H1 (cell line): Measurements from ENCODE around the gene PEX14. TPM values are rescaled to one million over a fixed set of nuclear protein-coding genes. Genes with fewer than 3 reads are reported as not detected.

Experiments used
- CTCF ChIA-PET: fragments of 300-600 bp; sonication (Branson Sonifier 250); formaldehyde crosslinking; loops from one replicate; lab custom pipeline; 2021; ENCODE audit not compliant: partially characterized antibody; lab: Charles Lee
- POLR2A ChIA-PET: fragments of 300-600 bp; sonication (Branson Sonifier 250); formaldehyde crosslinking; loops from one replicate; lab custom pipeline; 2021; ENCODE audit warnings: inconsistent platforms; ENCODE audit not compliant: partially characterized antibody; lab: Charles Lee
- DNase-seq, 2 experiments: peaks; one replicate each; pipeline versions ENCODE4 v3.0.0 to v3.0.0-alpha.2; 2010 to 2022; ENCODE audit warnings: low spot score in 2 of 2, low read depth in 1 of 2, mixed read lengths in 1 of 2
- FAIRE-seq: peaks from 2 replicates; lab custom pipeline; 2011; peaks lifted over from hg19 to GRCh38; lab: Jason Lieb, UNC
- H2AFZ ChIP-seq: 2 replicates; pipeline ENCODE4 v1.8.1; 2012; ENCODE audit warnings: low read length, inconsistent platforms
- H2AK5ac ChIP-seq: 2 replicates; pipeline ENCODE4 v1.6.1; 2013; ENCODE audit warnings: low read depth, low read length
- H2BK120ac ChIP-seq: replicated peaks from 2 replicates; pipeline ENCODE3; 2013; ENCODE audit warnings: low read depth, low read length, inconsistent platforms
- H2BK12ac ChIP-seq: 2 replicates; pipeline ENCODE4 v1.6.1; 2013; ENCODE audit warnings: low read depth, low read length
- H2BK15ac ChIP-seq: 2 replicates; pipeline ENCODE4 v1.6.1; 2013; ENCODE audit warnings: low read length
- H2BK20ac ChIP-seq: 2 replicates; pipeline ENCODE4 v1.6.1; 2013; ENCODE audit warnings: low read length
- H2BK5ac ChIP-seq: 2 replicates; pipeline ENCODE4 v1.6.1; 2013; ENCODE audit warnings: low read depth, low read length
- H3K14ac ChIP-seq: 2 replicates; pipeline ENCODE4 v1.6.1; 2013; ENCODE audit warnings: inconsistent platforms; ENCODE audit not compliant: insufficient read length
- H3K18ac ChIP-seq: 2 replicates; pipeline ENCODE4 v1.6.1; 2013; ENCODE audit warnings: low read length; ENCODE audit errors: extremely low read depth
- H3K23ac ChIP-seq: 2 replicates; pipeline ENCODE4 v1.6.1; 2013; ENCODE audit warnings: inconsistent platforms; ENCODE audit not compliant: insufficient read length
- H3K23me2 ChIP-seq: 2 replicates; pipeline ENCODE4 v1.6.1; 2013; ENCODE audit warnings: low read depth, low read length
- H3K27ac ChIP-seq: 2 replicates; pipeline ENCODE4 v1.6.1; 2011; ENCODE audit warnings: low read depth, low read length, inconsistent platforms
- H3K27me3 ChIP-seq, 4 experiments: replicated peaks in 1 of 4; 1 replicate in 1 of 4; 2 replicates in 3 of 4; pipeline versions ENCODE4 v1.6.1 to v1.8.1; 2011 to 2013; ENCODE audit warnings: low read length in 3 of 4, mild to moderate bottlenecking in 3 of 4, inconsistent platforms in 2 of 4, mixed read lengths in 2 of 4, moderate library complexity in 1 of 4; ENCODE audit not compliant: control insufficient read depth in 3 of 4, insufficient read depth in 3 of 4; ENCODE audit errors: extremely low read depth in 1 of 4
- H3K36me3 ChIP-seq, 4 experiments: 2 replicates each; pipeline versions ENCODE4 v1.6.1 to v1.8.1; 2011 to 2013; ENCODE audit warnings: mild to moderate bottlenecking in 4 of 4, low read length in 3 of 4, moderate library complexity in 2 of 4, control low read depth in 1 of 4, inconsistent platforms in 1 of 4; ENCODE audit not compliant: insufficient read depth in 4 of 4, control insufficient read depth in 2 of 4
- H3K4ac ChIP-seq: replicated peaks from 2 replicates; pipeline ENCODE3; 2013; ENCODE audit warnings: low read length, low read depth, mixed read lengths, inconsistent platforms; ENCODE audit not compliant: insufficient read length
- H3K4me1 ChIP-seq, 4 experiments: replicated peaks in 1 of 4; 1 replicate in 1 of 4; 2 replicates in 3 of 4; pipeline versions ENCODE4 v1.6.1 to v1.8.1; 2011 to 2013; ENCODE audit warnings: low read length in 3 of 4, inconsistent platforms in 2 of 4, mixed read lengths in 1 of 4; ENCODE audit not compliant: insufficient read depth in 4 of 4, control insufficient read depth in 3 of 4
- H3K4me2 ChIP-seq, 2 experiments: 2 replicates each; pipeline versions ENCODE4 v1.6.1 to v1.8.1; 2011 to 2013; ENCODE audit warnings: low read depth in 2 of 2, low read length in 2 of 2, control low read depth in 1 of 2, inconsistent platforms in 1 of 2, mild to moderate bottlenecking in 1 of 2; ENCODE audit not compliant: insufficient read depth in 1 of 2
- H3K4me3 ChIP-seq, 4 experiments: fragments of 200-600, 300-600 bp in 1 of 4; sonication (generic), shearing (Covaris generic), sonication (Bioruptor Twin) in 1 of 4; 2 replicates each; pipeline versions ENCODE4 v1.5.1 to v1.8.1; 2011 to 2016; ENCODE audit warnings: low read length in 4 of 4, low read depth in 3 of 4, control low read depth in 2 of 4, inconsistent platforms in 2 of 4, mild to moderate bottlenecking in 2 of 4, mixed read lengths in 1 of 4, moderate library complexity in 1 of 4; ENCODE audit not compliant: insufficient read depth in 2 of 4; ENCODE audit errors: extremely low read depth in 1 of 4
- H3K56ac ChIP-seq: replicated peaks from 2 replicates; pipeline ENCODE3; 2013; ENCODE audit warnings: low read depth, mild to moderate bottlenecking, mixed read lengths, low read length, inconsistent platforms; ENCODE audit not compliant: insufficient read length
- H3K79me1 ChIP-seq: 2 replicates; pipeline ENCODE4 v1.6.1; 2013; ENCODE audit warnings: low read depth, low read length, control low read depth
- H3K79me2 ChIP-seq, 2 experiments: 2 replicates each; pipeline versions ENCODE4 v1.6.1 to v1.8.1; 2012 to 2013; ENCODE audit warnings: low read length in 2 of 2, mild to moderate bottlenecking in 2 of 2, inconsistent platforms in 1 of 2; ENCODE audit not compliant: insufficient read depth in 2 of 2, control insufficient read depth in 1 of 2
- H3K9ac ChIP-seq, 4 experiments: replicated peaks in 1 of 4; 1 replicate in 1 of 4; 2 replicates in 3 of 4; pipeline versions ENCODE4 v1.6.1 to v1.8.1; 2011 to 2013; ENCODE audit warnings: low read depth in 3 of 4, low read length in 3 of 4, control low read depth in 2 of 4, mild to moderate bottlenecking in 2 of 4, moderate library complexity in 2 of 4, inconsistent platforms in 1 of 4; ENCODE audit errors: extremely low read depth in 1 of 4
- H3K9me3 ChIP-seq, 2 experiments: 2 replicates each; pipeline versions ENCODE4 v1.6.1 to v1.8.1; 2012 to 2013; ENCODE audit warnings: mild to moderate bottlenecking in 2 of 2, moderate library complexity in 2 of 2, control low read depth in 1 of 2, inconsistent platforms in 1 of 2, low read depth in 1 of 2, low read length in 1 of 2, mixed read lengths in 1 of 2; ENCODE audit not compliant: insufficient read depth in 2 of 2
- H4K20me1 ChIP-seq, 2 experiments: replicated peaks in 1 of 2; 2 replicates each; pipeline versions ENCODE3 to v1.8.1; 2011 to 2013; ENCODE audit warnings: inconsistent platforms in 2 of 2, low read length in 2 of 2, mild to moderate bottlenecking in 1 of 2; ENCODE audit not compliant: insufficient read depth in 2 of 2, control insufficient read depth in 1 of 2
- H4K5ac ChIP-seq: 2 replicates; pipeline ENCODE4 v1.6.1; 2013; ENCODE audit warnings: low read length, low read depth, mixed read lengths, inconsistent platforms; ENCODE audit not compliant: insufficient read length
- H4K8ac ChIP-seq: 2 replicates; pipeline ENCODE4 v1.8.0; 2013; ENCODE audit warnings: mild to moderate bottlenecking, moderate library complexity, low read length, inconsistent platforms; ENCODE audit not compliant: insufficient read depth; ENCODE audit errors: extremely low read depth
- H4K91ac ChIP-seq: replicated peaks from 2 replicates; pipeline ENCODE3; 2013; ENCODE audit warnings: low read length, mixed read lengths, inconsistent platforms; ENCODE audit not compliant: insufficient read length
- EGR1 ChIP-seq: IDR thresholded peaks from 2 replicates; pipeline ENCODE4 v1.6.1; 2011; ENCODE audit warnings: low read depth, low read length, borderline replicate concordance
- EP300 ChIP-seq, 2 experiments: IDR thresholded peaks; 1 replicate in 1 of 2; 2 replicates in 1 of 2; pipeline ENCODE4 v1.6.1; 2011 to 2012; ENCODE audit warnings: low read depth in 2 of 2, low read length in 2 of 2, mild to moderate bottlenecking in 2 of 2, borderline replicate concordance in 1 of 2, inconsistent platforms in 1 of 2, moderate library complexity in 1 of 2
- MAFK ChIP-seq: IDR thresholded peaks from 2 replicates; pipeline ENCODE4 v1.6.1; 2012; ENCODE audit warnings: low read depth, mild to moderate bottlenecking, improper control_type of control experiment, low read length
- PHF8 ChIP-seq: fragments of 200-600 bp; sonication (generic); conservative IDR thresholded peaks from 2 replicates; pipeline ENCODE4 v1.7.1; 2012; ENCODE audit warnings: low read depth, mild to moderate bottlenecking, inconsistent platforms, low read length, moderate library complexity
- POLR2A ChIP-seq, 2 experiments: IDR thresholded peaks; 1 replicate in 1 of 2; 2 replicates in 1 of 2; pipeline ENCODE4 v1.6.1; 2011; ENCODE audit warnings: low read depth in 2 of 2, low read length in 2 of 2, mild to moderate bottlenecking in 2 of 2; ENCODE audit errors: control extremely low read depth in 1 of 2
- RBBP5 ChIP-seq: IDR thresholded peaks from 2 replicates; pipeline ENCODE4 v1.7.1; 2012; ENCODE audit warnings: low read depth, mild to moderate bottlenecking, inconsistent platforms, low read length, moderate library complexity, borderline replicate concordance
- RNF2 ChIP-seq: fragments of 200-900, 300-1000 bp; sonication (generic); IDR thresholded peaks from 2 replicates; pipeline ENCODE4 v1.7.1; 2016; ENCODE audit warnings: borderline replicate concordance, low read depth, mild to moderate bottlenecking, antibody characterized with exemption, low read length; ENCODE audit not compliant: poor library complexity, severe bottlenecking; ENCODE audit errors: missing control alignments
- SRF ChIP-seq: IDR thresholded peaks from 2 replicates; pipeline ENCODE4 v1.6.1; 2011; ENCODE audit warnings: mild to moderate bottlenecking, low read depth, low read length, moderate library complexity
- WGBS, 2 experiments: shearing (Covaris generic) in 1 of 2; methylation state at CpG; one replicate each; pipeline versions ENCODE4 v1.1.6 to v1.1.7; 2013 to 2015; ENCODE audit warnings: low lambda C conversion rate in 2 of 2, mixed read lengths in 2 of 2, inconsistent platforms in 1 of 2, low coverage in 1 of 2, missing lambda C conversion rate in 1 of 2; ENCODE audit not compliant: insufficient replicate concordance in 2 of 2, insufficient coverage in 1 of 2, insufficient read length in 1 of 2; ENCODE audit errors: extremely low coverage in 1 of 2, missing lambda C conversion rate in 1 of 2; 5-methylcytosine and 5-hydroxymethylcytosine counted together
- polyA plus RNA-seq, 7 experiments: library from polyadenylated mRNA; depleted of rRNA in 3 of 7; stranded (reverse) in 5 of 7; unstranded in 2 of 7; fragments of >200 nt in 5 of 7; fragments of 200-250 nt in 2 of 7; gene quantifications; 1 replicate in 5 of 7; 2 replicates in 1 of 7; 4 replicates in 1 of 7; pipeline versions ENCODE4 v1.2.1 to v1.2.3, GENCODE V29; 2011 to 2013; ENCODE audit warnings: missing spikeins in 2 of 7, mixed read lengths in 2 of 7
- total RNA-seq: library from RNA; stranded (reverse); fragmentation: NEBNext Ultra II Directional; extraction: Animal tissue kit (Norgen Biotek cat#: 25700); gene quantifications from 2 replicates; pipeline ENCODE4 v1.2.1, GENCODE V29; 2021
- TF ChIP-seq, protein P1 (sequence below), 3 experiments: IDR thresholded peaks; 1 replicate in 2 of 3; 2 replicates in 1 of 3; pipeline versions ENCODE4 v1.5.1 to v1.6.1; 2011; ENCODE audit warnings: low read length in 3 of 3, mild to moderate bottlenecking in 3 of 3, inconsistent platforms in 2 of 3, low read depth in 1 of 3, moderate library complexity in 1 of 3; ENCODE audit not compliant: insufficient read depth in 1 of 3; ENCODE audit errors: control extremely low read depth in 1 of 3

The PEX14 gene
- total and polyA plus RNA-seq, 2 of the 8 experiments (the other 6 are each of a cell fraction or from before 2014, with no cell fraction given), result 13.0 to 19.8 TPM

DNA sequence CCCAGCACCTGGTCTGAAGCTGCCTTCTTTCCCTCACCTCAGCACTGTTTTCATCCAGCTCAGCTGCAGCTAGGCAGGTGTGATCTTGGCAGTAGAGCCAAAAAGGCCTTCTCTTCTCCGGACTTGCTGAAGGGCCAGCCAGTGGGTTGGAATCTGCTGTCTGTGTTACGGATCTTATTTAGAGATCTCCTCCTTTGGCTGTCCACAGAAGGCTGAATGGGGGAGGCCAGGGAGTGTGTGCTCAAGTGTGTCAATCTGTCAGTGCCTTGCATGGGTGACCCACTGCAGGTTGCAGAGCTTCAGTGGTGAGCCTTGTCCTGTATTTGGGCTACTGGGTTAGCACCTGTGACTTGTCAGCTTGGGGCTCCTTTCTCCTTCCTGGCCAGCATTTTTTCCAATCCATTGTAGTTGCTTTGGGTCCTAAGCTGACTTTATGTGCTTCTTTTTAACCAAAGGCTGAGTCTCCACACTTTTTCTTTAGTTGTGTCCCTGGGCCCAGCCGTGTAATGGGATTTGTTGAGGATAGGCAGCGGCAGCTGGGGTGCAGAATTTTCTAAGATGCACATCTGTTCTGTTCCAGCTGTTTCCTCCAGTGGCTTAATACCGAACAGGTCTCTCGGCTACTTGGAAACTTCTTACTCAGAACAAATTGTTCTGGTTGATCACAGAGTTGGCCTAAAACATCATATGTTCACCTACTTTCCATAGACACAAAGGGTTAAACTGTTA is 126.8 kb downstream of the PEX14 start:
- POLR2A ChIA-PET, result no interaction called here
- H3K9ac ChIP-seq, result no peak overlapping the region
- TF ChIP-seq RNF2 (no peak), EP300 (IDR thresholded peaks at IDR 0.05; ENCODE audit: borderline replicate concordance in 1 of 2, low read depth in 2 of 2, low read length in 2 of 2) (no peak), RBBP5 (no peak), POLR2A (IDR thresholded peaks at IDR 0.05; ENCODE audit: control extremely low read depth in 1 of 2, low read depth in 2 of 2, low read length in 2 of 2) (no peak), SRF (no peak), PHF8 (no peak), MAFK (no peak), EGR1 (no peak)
- TF ChIP-seq, protein P1, sequence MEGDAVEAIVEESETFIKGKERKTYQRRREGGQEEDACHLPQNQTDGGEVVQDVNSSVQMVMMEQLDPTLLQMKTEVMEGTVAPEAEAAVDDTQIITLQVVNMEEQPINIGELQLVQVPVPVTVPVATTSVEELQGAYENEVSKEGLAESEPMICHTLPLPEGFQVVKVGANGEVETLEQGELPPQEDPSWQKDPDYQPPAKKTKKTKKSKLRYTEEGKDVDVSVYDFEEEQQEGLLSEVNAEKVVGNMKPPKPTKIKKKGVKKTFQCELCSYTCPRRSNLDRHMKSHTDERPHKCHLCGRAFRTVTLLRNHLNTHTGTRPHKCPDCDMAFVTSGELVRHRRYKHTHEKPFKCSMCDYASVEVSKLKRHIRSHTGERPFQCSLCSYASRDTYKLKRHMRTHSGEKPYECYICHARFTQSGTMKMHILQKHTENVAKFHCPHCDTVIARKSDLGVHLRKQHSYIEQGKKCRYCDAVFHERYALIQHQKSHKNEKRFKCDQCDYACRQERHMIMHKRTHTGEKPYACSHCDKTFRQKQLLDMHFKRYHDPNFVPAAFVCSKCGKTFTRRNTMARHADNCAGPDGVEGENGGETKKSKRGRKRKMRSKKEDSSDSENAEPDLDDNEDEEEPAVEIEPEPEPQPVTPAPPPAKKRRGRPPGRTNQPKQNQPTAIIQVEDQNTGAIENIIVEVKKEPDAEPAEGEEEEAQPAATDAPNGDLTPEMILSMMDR (IDR thresholded peaks at IDR 0.05; ENCODE audit: control extremely low read depth in 1 of 3, insufficient read depth in 1 of 3, low read depth in 1 of 3, low read length in 3 of 3), result no peak

More for the DNA sequence above, 126.8 kb downstream of the PEX14 start:
- Histone ChIP-seq H2BK20ac (no peak overlapping the region), H3K27me3 (no peaks in the 10 kb centered on the region), H3K23me2 (no peaks in the 10 kb centered on the region), H3K36me3 (no peaks in the 10 kb centered on the region; a peak in 1 of 8 replicates), H3K14ac (no peak overlapping the region), H4K20me1 (peaks cover 0 to 1% of the 10 kb centered on the region in 2 experiments), H3K4me2 (no peak overlapping the region), H2BK15ac (no peak overlapping the region), H4K8ac (no peak overlapping the region), H4K5ac (no peak overlapping the region), H2BK12ac (no peak overlapping the region), H3K9me3 (no peaks in the 10 kb centered on the region), H3K23ac (no peak overlapping the region), H3K79me2 (no peaks in the 10 kb centered on the region), H3K4me3 (no peak overlapping the region), H4K91ac (no peak overlapping the region), H3K4me1 (peaks cover 0 to 2% (median under 1%) of the 10 kb centered on the region in 4 experiments; a peak in 4 of 7 replicates), H2BK120ac (no peak overlapping the region), H2AK5ac (no peak overlapping the region), H2AFZ (no peak overlapping the region), H2BK5ac (no peak overlapping the region), H3K18ac (no peak overlapping the region), H3K4ac (no peak overlapping the region), H3K79me1 (no peaks in the 10 kb centered on the region), H3K27ac (no peak overlapping the region), H3K56ac (no peak overlapping the region)
- FAIRE-seq (no peak), DNase-seq (peak in 1 of 2 experiments; percentile 43)
- CTCF ChIA-PET, result interaction anchor here (0.7 to 1.1 kb wide), 3 partner anchors 71 to 107 kb away, joined by 3 to 4 read pairs (median 3); no protein-coding TSS in a partner anchor
- WGBS, 2 experiments, result 89% methylated on average over 6 of the region's 6 CpGs; no CpG with 5 or more reads in 1 of the 2 experiments
